Nephron (organoid): ENCODE results near the gene SNRPB2.

ENCODE experiments used
- H3K27ac Mint-ChIP-seq, 3 experiments: 2 replicates each; pipeline ENCODE4 v1.8.0; 2020; ENCODE audit warnings: mixed read lengths in 3 of 3, mild to moderate bottlenecking in 2 of 3, moderate library complexity in 1 of 3
- H3K27me3 Mint-ChIP-seq: 2 replicates; pipeline ENCODE4 v1.8.0; 2021; ENCODE audit warnings: low read depth, mild to moderate bottlenecking, moderate library complexity, mixed read lengths
- H3K36me3 Mint-ChIP-seq: 2 replicates; pipeline ENCODE4 v1.8.0; 2020; ENCODE audit warnings: low read depth, mixed read lengths
- H3K4me1 Mint-ChIP-seq: 2 replicates; pipeline ENCODE4 v1.8.0; 2020; ENCODE audit warnings: mixed read lengths
- H3K4me3 Mint-ChIP-seq, 3 experiments: 2 replicates each; pipeline ENCODE4 v1.8.0; 2020; ENCODE audit warnings: mild to moderate bottlenecking in 3 of 3, mixed read lengths in 3 of 3, moderate library complexity in 2 of 3
- H3K9me3 Mint-ChIP-seq: 2 replicates; pipeline ENCODE4 v1.8.0; 2020; ENCODE audit warnings: mixed read lengths
- CTCF ChIP-seq, 3 experiments: fragments of 200-600 bp; sonication (generic); IDR thresholded peaks; one replicate each; pipeline ENCODE4 v1.5.0; 2021; ENCODE audit warnings: antibody characterized with exemption in 3 of 3; ENCODE audit not compliant: unreplicated experiment in 3 of 3

SNRPB2 gene

GRCh38 chr20:16713066-16713465 is 16.8 kb upstream of the SNRPB2 start:
- Mint-ChIP-seq H3K4me1 (peaks cover 59% of the 10 kb centered on the region), H3K27ac (peak overlapping the region; percentile 72 to 87 (median 75)), H3K9me3 (peaks cover 4% of the 10 kb centered on the region), H3K27me3 (no peaks in the 10 kb centered on the region), H3K4me3 (peak overlapping the region in 1 of 3 experiments; percentile 17), H3K36me3 (no peaks in the 10 kb centered on the region)
- TF ChIP-seq CTCF (IDR thresholded peaks at IDR 0.05; ENCODE audit: unreplicated experiment in 3 of 3): no peak

- Mint-ChIP-seq H3K4me3 (peak overlapping the region in 2 of 3 experiments; percentile 0 to 37), H3K27me3 (peaks cover 7% of the 10 kb centered on the region), H3K27ac (peak overlapping the region; percentile 63 to 75 (median 72)), H3K9me3 (no peaks in the 10 kb centered on the region), H3K4me1 (peaks cover 51% of the 10 kb centered on the region), H3K36me3 (no peaks in the 10 kb centered on the region)
- TF ChIP-seq CTCF (IDR thresholded peaks at IDR 0.05; ENCODE audit: unreplicated experiment in 3 of 3): no peak
Observed at GRCh38 chr20:16714242-16714641, 15.6 kb upstream of the SNRPB2 start.

- no peak for TF ChIP-seq CTCF (IDR thresholded peaks at IDR 0.05; ENCODE audit: unreplicated experiment in 3 of 3)
- H3K27me3 Mint-ChIP-seq: peaks cover 7% of the 10 kb centered on the region
- peak overlapping the region in 2 of 3 experiments; percentile 0 to 37 for H3K4me3 Mint-ChIP-seq
- peak overlapping the region; percentile 63 to 75 (median 72) for H3K27ac Mint-ChIP-seq
- no peaks in the 10 kb centered on the region for H3K36me3 Mint-ChIP-seq
- H3K4me1 Mint-ChIP-seq: peaks cover 51% of the 10 kb centered on the region
- no peaks in the 10 kb centered on the region for H3K9me3 Mint-ChIP-seq
Observed at GRCh38 chr20:16714751-16715150, 15.1 kb upstream of the SNRPB2 start.

- no peak for TF ChIP-seq CTCF (IDR thresholded peaks at IDR 0.05; ENCODE audit: unreplicated experiment in 3 of 3)
- no peak overlapping the region for H3K4me3 Mint-ChIP-seq
- no peaks in the 10 kb centered on the region for H3K36me3 Mint-ChIP-seq
- peaks cover 19% of the 10 kb centered on the region for H3K4me1 Mint-ChIP-seq
- H3K27me3 Mint-ChIP-seq: peaks cover 20% of the 10 kb centered on the region
- no peak overlapping the region for H3K27ac Mint-ChIP-seq
- no peaks in the 10 kb centered on the region for H3K9me3 Mint-ChIP-seq
Observed at GRCh38 chr20:16719421-16719820, 10.4 kb upstream of the SNRPB2 start.

- Mint-ChIP-seq H3K27me3 (peaks cover 16% of the 10 kb centered on the region), H3K4me3 (peak overlapping the region; percentile 99 to 100 (median 99)), H3K27ac (peak overlapping the region; percentile 97 to 99 (median 98)), H3K36me3 (peaks cover 25% of the 10 kb centered on the region), H3K9me3 (no peaks in the 10 kb centered on the region), H3K4me1 (peaks cover 20% of the 10 kb centered on the region)
- TF ChIP-seq CTCF (IDR thresholded peaks at IDR 0.05; ENCODE audit: unreplicated experiment in 3 of 3): no peak
Observed at GRCh38 chr20:16729080-16729479, 746 bp upstream of the SNRPB2 start.

GRCh38 chr20:16732506-16733152 is 2.8 kb downstream of the SNRPB2 start:
- H3K4me3 Mint-ChIP-seq: peak overlapping the region in 2 of 3 experiments; percentile 17 to 19
- no peak overlapping the region for H3K27ac Mint-ChIP-seq
- TF ChIP-seq CTCF (IDR thresholded peaks at IDR 0.05; ENCODE audit: unreplicated experiment in 3 of 3): no peak
- no peaks in the 10 kb centered on the region for H3K9me3 Mint-ChIP-seq
- H3K36me3 Mint-ChIP-seq: peaks cover 58% of the 10 kb centered on the region
- peaks cover 6% of the 10 kb centered on the region for H3K27me3 Mint-ChIP-seq
- peaks cover 20% of the 10 kb centered on the region for H3K4me1 Mint-ChIP-seq
